ENCODE measurements around the gene EPRS1.
"Not testable (repeated sequence)": the region's sequence is repeated elsewhere in the genome, so short reads cannot be mapped to it uniquely, and the experiment has no call there.

The EPRS1 gene

DNA sequence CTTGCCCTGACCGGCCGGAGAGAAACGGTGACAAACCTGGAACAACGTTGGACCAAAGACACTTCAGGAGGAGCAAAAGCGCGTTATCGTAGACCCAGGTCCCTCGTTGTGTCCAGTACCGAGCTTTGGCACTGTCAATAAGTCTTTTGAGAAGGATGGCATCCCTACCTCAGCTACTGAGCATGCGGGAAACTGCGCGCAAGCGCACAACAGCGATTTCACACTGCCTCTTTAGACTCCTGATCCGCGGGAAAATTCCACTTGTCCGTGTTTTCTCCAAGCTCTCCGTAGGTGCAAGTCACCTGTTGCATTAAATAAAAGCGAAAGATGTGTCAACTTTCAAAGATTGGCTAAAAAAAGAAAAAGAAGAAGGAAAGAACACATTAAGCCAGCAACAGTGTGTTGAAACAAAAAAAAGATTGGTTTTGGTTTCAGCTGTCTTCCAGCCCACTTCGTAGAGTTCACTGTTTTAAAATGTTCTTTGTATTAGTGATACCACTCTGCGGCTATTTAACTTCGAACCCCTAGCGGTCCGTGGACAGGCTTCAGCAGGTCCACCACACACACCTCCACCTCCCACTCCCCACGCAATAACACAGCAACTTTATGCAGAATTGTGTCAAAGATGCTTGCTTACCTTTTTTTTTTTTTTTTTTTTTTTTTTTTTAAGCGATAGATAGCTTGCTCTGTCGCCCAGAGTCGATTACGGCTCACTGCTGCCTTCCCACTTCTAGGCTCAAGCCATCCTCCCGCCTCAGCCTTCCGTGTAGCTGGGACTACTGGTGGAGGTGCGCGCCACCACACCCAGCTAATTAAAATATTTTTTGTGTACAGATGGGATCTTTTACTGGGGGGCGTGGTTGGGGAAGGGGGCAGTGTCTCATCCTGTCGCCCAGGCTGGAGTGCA lies 43.6 kb upstream of the EPRS1 start, which contains the start of gene BPNT1:
TSS of gene BPNT1 (minus strand) at position 139 of the 907 bp plus-strand sequence. CDS start 9,942 bp downstream, outside the sequence.
- H3K9ac ChIP-seq (ENCODE audit: low read length): peak within 1 kb of the TSS; percentile 77
- no peak within 1 kb of the TSS for H4K5ac ChIP-seq (ENCODE audit: low read length)

DNA sequence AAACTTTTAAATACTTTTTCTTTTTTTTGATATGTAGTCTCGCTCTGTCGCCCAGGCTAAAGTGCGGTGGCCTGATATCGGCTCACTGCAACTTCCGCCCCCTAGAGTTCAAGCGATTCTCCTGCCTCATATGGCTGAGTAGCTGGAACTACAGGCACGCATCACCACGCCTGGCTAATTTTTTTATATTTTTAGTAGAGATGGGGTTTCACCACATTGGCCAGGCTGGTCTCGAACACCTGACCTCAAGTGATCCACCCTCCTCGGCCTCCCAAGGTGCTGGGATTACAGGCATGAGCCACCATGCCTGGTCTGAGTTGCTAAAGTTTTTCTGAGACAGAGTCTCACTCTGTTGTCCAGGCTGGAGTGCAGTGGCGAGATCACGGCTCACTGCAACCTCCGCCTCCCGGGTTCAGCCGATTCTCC lies 40.0 kb upstream of the EPRS1 start:
- H3K4ac ChIP-seq (ENCODE audit: low read depth, low read length); H4K8ac ChIP-seq (ENCODE audit: low read depth, low read length); H3K4me2 ChIP-seq (ENCODE audit: low read length); H3K56ac ChIP-seq (ENCODE audit: low read length); H2BK120ac ChIP-seq (ENCODE audit: low read depth, low read length); H3K27me3 ChIP-seq (ENCODE audit: insufficient read depth, low read length, poor library complexity); H3K18ac ChIP-seq (ENCODE audit: low read length); H3K27ac ChIP-seq (ENCODE audit: low read depth, low read length); H2AK5ac ChIP-seq (ENCODE audit: low read length); H3K4me1 ChIP-seq (ENCODE audit: control insufficient read depth, low read depth, low read length); H2BK15ac ChIP-seq (replicated peaks; ENCODE audit: low read depth); H3K9ac ChIP-seq (ENCODE audit: low read length); H3K36me3 ChIP-seq (ENCODE audit: control insufficient read depth, insufficient read depth, low read length); H2BK5ac ChIP-seq (ENCODE audit: low read length); H3K4me3 ChIP-seq (ENCODE audit: low read length); H3K79me1 ChIP-seq (ENCODE audit: low read length); H4K5ac ChIP-seq (ENCODE audit: low read length); H3K23ac ChIP-seq (ENCODE audit: low read length); H3K79me2 ChIP-seq (ENCODE audit: control insufficient read depth, insufficient read depth, low read length): not testable (repeated sequence)
- DNase-seq: peak; percentile 68
- WGBS (ENCODE audit: extremely low coverage, insufficient coverage, low lambda C conversion rate): no CpG with 5 or more reads among the region's 15 CpGs

More for the DNA sequence above, 43.6 kb upstream of the EPRS1 start, which contains the start of gene BPNT1:
- Histone ChIP-seq H3K36me3 (ENCODE audit: control insufficient read depth, insufficient read depth, low read length) (no peaks in the 10 kb centered on the region), H2AK5ac (ENCODE audit: low read length) (no peak within 1 kb of the TSS), H2BK120ac (ENCODE audit: low read depth, low read length) (no peak within 1 kb of the TSS), H3K27me3 (ENCODE audit: insufficient read depth, low read length, poor library complexity) (no peaks in the 10 kb centered on the region), H3K4me1 (ENCODE audit: control insufficient read depth, low read depth, low read length) (no peaks in the 10 kb centered on the region), H2BK5ac (ENCODE audit: low read length) (no peak within 1 kb of the TSS), H3K56ac (ENCODE audit: low read length) (peak within 1 kb of the TSS; percentile 88), H3K27ac (ENCODE audit: low read depth, low read length) (no peak within 1 kb of the TSS), H3K4ac (ENCODE audit: low read depth, low read length) (no peak within 1 kb of the TSS), H3K4me2 (ENCODE audit: low read length) (peak within 1 kb of the TSS; percentile 58), H3K23ac (ENCODE audit: low read length) (no peak within 1 kb of the TSS), H3K79me1 (ENCODE audit: low read length) (peaks cover 2% of the 10 kb centered on the region), H3K79me2 (ENCODE audit: control insufficient read depth, insufficient read depth, low read length) (no peaks in the 10 kb centered on the region), H3K4me3 (ENCODE audit: low read length) (peak within 1 kb of the TSS; percentile 68), H2BK15ac (replicated peaks; ENCODE audit: low read depth) (no peak within 1 kb of the TSS), H3K18ac (ENCODE audit: low read length) (no peak within 1 kb of the TSS), H4K8ac (ENCODE audit: low read depth, low read length) (no peak within 1 kb of the TSS)
- WGBS (ENCODE audit: extremely low coverage, insufficient coverage, low lambda C conversion rate): no CpG with 5 or more reads among the region's 35 CpGs
- peak; percentile 97 for DNase-seq

DNA sequence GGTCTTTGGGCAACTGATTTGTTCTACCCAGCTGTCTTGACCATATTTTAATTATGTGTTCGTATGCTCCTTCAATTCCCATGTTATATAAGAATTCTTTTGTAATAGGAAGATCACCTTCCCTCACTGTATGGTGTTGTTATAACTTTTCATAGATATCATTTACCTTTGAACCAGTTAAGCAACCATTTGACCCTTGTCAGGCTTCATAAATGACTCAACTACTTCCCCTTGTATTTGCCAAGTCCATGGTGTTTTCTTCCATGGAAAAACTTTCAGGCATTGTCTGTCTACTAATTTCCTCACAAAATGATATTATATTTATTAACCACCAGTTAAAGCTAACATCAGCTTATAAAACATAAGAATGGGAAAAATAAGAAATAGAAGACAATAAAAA lies 38.2 kb upstream of the EPRS1 start:
- Histone ChIP-seq H3K27me3 (ENCODE audit: insufficient read depth, low read length, poor library complexity) (no peaks in the 10 kb centered on the region), H2AK5ac (ENCODE audit: low read length) (no peak overlapping the region), H3K4me3 (ENCODE audit: low read length) (no peak overlapping the region), H2BK120ac (ENCODE audit: low read depth, low read length) (no peak overlapping the region), H3K23ac (ENCODE audit: low read length) (no peak overlapping the region), H3K36me3 (ENCODE audit: control insufficient read depth, insufficient read depth, low read length) (no peaks in the 10 kb centered on the region), H3K79me2 (ENCODE audit: control insufficient read depth, insufficient read depth, low read length) (no peaks in the 10 kb centered on the region), H2BK5ac (ENCODE audit: low read length) (no peak overlapping the region), H3K4me1 (ENCODE audit: control insufficient read depth, low read depth, low read length) (no peaks in the 10 kb centered on the region), H4K5ac (ENCODE audit: low read length) (no peak overlapping the region), H3K4me2 (ENCODE audit: low read length) (no peak overlapping the region), H3K56ac (ENCODE audit: low read length) (no peak overlapping the region), H3K27ac (ENCODE audit: low read depth, low read length) (no peak overlapping the region), H3K4ac (ENCODE audit: low read depth, low read length) (no peak overlapping the region), H3K9ac (ENCODE audit: low read length) (no peak overlapping the region), H3K18ac (ENCODE audit: low read length) (no peak overlapping the region), H2BK15ac (replicated peaks; ENCODE audit: low read depth) (no peak overlapping the region), H4K8ac (ENCODE audit: low read depth, low read length) (no peak overlapping the region), H3K79me1 (ENCODE audit: low read length) (peaks cover 2% of the 10 kb centered on the region)
- WGBS (ENCODE audit: extremely low coverage, insufficient coverage, low lambda C conversion rate): no CpG with 5 or more reads among the region's 1 CpG
- DNase-seq: no peak

DNA sequence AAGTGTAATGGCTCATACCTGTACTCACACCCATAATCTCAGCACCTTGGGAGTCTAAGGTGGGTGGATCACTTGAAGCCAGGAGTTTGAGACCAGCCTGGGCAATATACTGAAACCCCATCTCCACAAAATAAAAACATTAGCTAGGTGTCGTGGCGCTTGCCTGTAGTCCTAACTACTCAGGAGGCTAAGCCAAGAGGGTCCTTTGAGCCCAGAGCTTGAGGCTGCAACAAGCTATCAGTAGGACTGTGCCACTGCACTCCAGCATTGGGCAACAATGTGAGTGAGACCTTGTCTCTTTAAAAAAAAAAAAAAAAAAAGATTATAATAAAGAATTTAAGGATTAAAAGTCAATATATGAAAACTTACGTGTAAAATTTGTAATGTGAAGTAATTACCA lies 31.6 kb upstream of the EPRS1 start:
- H3K79me2 ChIP-seq (ENCODE audit: control insufficient read depth, insufficient read depth, low read length): no peaks in the 10 kb centered on the region
- no peak overlapping the region for H3K4ac ChIP-seq (ENCODE audit: low read depth, low read length)
- H4K5ac ChIP-seq (ENCODE audit: low read length): no peak overlapping the region
- no peak overlapping the region for H3K23ac ChIP-seq (ENCODE audit: low read length)
- no peak overlapping the region for H3K56ac ChIP-seq (ENCODE audit: low read length)
- WGBS (ENCODE audit: extremely low coverage, insufficient coverage, low lambda C conversion rate): no CpG with 5 or more reads among the region's 3 CpGs
- no peak overlapping the region for H2BK120ac ChIP-seq (ENCODE audit: low read depth, low read length)
- H3K9ac ChIP-seq (ENCODE audit: low read length): no peak overlapping the region
- no peak overlapping the region for H2BK5ac ChIP-seq (ENCODE audit: low read length)
- no peak overlapping the region for H3K4me3 ChIP-seq (ENCODE audit: low read length)
- no peaks in the 10 kb centered on the region for H3K4me1 ChIP-seq (ENCODE audit: control insufficient read depth, low read depth, low read length)
- no peak overlapping the region for H2AK5ac ChIP-seq (ENCODE audit: low read length)
- peaks cover 2% of the 10 kb centered on the region for H3K79me1 ChIP-seq (ENCODE audit: low read length)
- DNase-seq: no peak
- H3K27me3 ChIP-seq (ENCODE audit: insufficient read depth, low read length, poor library complexity): no peaks in the 10 kb centered on the region
- H3K27ac ChIP-seq (ENCODE audit: low read depth, low read length): no peak overlapping the region
- no peak overlapping the region for H2BK15ac ChIP-seq (replicated peaks; ENCODE audit: low read depth)
- H3K4me2 ChIP-seq (ENCODE audit: low read length): no peak overlapping the region
- no peak overlapping the region for H3K18ac ChIP-seq (ENCODE audit: low read length)
- no peaks in the 10 kb centered on the region for H3K36me3 ChIP-seq (ENCODE audit: control insufficient read depth, insufficient read depth, low read length)
- no peak overlapping the region for H4K8ac ChIP-seq (ENCODE audit: low read depth, low read length)

DNA sequence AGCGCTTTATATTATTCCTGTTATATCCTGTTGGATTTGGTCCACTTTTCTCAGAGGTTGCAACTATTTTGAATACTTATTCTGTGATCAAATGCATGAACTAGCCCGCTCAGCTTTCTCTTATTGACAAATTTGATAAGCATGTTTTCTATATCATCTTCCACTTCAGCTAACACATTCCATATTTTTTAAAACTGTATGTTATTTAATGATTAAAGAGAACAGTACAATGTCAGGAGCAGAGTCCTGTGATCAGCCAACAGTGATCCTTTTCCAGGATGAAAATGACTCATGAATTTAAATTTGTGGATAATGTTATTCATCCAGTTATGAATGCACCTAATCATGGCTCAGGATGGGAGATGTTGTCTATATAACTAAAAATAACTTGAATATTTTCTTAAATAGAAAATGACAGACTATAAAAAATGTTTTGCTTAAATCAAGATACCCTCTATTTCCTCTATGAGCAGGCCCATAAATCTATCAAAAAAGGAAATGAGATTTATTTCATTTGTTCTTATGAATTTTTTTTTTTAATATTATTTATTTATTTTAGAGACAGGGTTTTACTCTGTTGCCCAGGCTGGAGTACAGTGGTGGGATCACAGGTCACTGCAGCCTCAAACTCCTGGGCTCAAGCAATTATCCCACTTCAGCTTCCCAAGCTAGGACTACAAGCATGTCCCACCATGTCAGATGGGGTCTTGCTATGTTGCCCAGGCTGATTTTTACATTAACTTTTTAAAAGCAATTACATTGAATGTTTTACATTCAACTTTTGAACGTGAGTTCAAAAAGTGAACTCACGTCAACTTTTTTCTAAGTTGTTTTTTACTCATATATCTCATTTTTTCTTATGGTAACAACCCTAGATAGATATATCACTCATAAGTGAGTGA lies 30.8 kb upstream of the EPRS1 start:
- Histone ChIP-seq H2BK15ac (replicated peaks; ENCODE audit: low read depth) (no peak overlapping the region), H2AK5ac (ENCODE audit: low read length) (no peak overlapping the region), H2BK5ac (ENCODE audit: low read length) (no peak overlapping the region), H3K79me2 (ENCODE audit: control insufficient read depth, insufficient read depth, low read length) (no peaks in the 10 kb centered on the region), H3K27me3 (ENCODE audit: insufficient read depth, low read length, poor library complexity) (no peaks in the 10 kb centered on the region), H4K8ac (ENCODE audit: low read depth, low read length) (no peak overlapping the region), H3K23ac (ENCODE audit: low read length) (no peak overlapping the region), H3K4me1 (ENCODE audit: control insufficient read depth, low read depth, low read length) (no peaks in the 10 kb centered on the region), H3K79me1 (ENCODE audit: low read length) (peaks cover 2% of the 10 kb centered on the region), H3K9ac (ENCODE audit: low read length) (no peak overlapping the region), H2BK120ac (ENCODE audit: low read depth, low read length) (no peak overlapping the region), H3K27ac (ENCODE audit: low read depth, low read length) (no peak overlapping the region), H3K4me2 (ENCODE audit: low read length) (no peak overlapping the region), H3K36me3 (ENCODE audit: control insufficient read depth, insufficient read depth, low read length) (no peaks in the 10 kb centered on the region), H3K4ac (ENCODE audit: low read depth, low read length) (no peak overlapping the region), H4K5ac (ENCODE audit: low read length) (no peak overlapping the region), H3K56ac (ENCODE audit: low read length) (no peak overlapping the region), H3K18ac (ENCODE audit: low read length) (no peak overlapping the region), H3K4me3 (ENCODE audit: low read length) (no peak overlapping the region)
- no peak for DNase-seq
- no CpG with 5 or more reads among the region's 4 CpGs for WGBS (ENCODE audit: extremely low coverage, insufficient coverage, low lambda C conversion rate)
